HL-60 (cell line): ENCODE measurements around the gene SENP3.

Source experiments
- GABPA ChIP-seq: IDR thresholded peaks from 2 replicates; pipeline ENCODE4 v1.6.1; 2012; ENCODE audit warnings: low read depth
- TF ChIP-seq, protein P1 (sequence below): IDR thresholded peaks from one replicate; pipeline ENCODE4 v1.5.1; 2011; ENCODE audit warnings: low read length, control low read depth, inconsistent platforms; ENCODE audit not compliant: insufficient read depth

- TF ChIP-seq, protein P1, sequence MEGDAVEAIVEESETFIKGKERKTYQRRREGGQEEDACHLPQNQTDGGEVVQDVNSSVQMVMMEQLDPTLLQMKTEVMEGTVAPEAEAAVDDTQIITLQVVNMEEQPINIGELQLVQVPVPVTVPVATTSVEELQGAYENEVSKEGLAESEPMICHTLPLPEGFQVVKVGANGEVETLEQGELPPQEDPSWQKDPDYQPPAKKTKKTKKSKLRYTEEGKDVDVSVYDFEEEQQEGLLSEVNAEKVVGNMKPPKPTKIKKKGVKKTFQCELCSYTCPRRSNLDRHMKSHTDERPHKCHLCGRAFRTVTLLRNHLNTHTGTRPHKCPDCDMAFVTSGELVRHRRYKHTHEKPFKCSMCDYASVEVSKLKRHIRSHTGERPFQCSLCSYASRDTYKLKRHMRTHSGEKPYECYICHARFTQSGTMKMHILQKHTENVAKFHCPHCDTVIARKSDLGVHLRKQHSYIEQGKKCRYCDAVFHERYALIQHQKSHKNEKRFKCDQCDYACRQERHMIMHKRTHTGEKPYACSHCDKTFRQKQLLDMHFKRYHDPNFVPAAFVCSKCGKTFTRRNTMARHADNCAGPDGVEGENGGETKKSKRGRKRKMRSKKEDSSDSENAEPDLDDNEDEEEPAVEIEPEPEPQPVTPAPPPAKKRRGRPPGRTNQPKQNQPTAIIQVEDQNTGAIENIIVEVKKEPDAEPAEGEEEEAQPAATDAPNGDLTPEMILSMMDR: no peak
- no peak for TF ChIP-seq GABPA
Observed at GRCh38 chr17:7523033-7523432, 38.7 kb upstream of the SENP3 start.
